Cortex of kidney (tissue), 1 donor: ENCODE data around the gene ADAMTS6.

Experiments used
- DNase-seq: peaks from one replicate; lab custom pipeline; 2025; lab: John Stamatoyannopoulos, UW

Gene ADAMTS6

DNA sequence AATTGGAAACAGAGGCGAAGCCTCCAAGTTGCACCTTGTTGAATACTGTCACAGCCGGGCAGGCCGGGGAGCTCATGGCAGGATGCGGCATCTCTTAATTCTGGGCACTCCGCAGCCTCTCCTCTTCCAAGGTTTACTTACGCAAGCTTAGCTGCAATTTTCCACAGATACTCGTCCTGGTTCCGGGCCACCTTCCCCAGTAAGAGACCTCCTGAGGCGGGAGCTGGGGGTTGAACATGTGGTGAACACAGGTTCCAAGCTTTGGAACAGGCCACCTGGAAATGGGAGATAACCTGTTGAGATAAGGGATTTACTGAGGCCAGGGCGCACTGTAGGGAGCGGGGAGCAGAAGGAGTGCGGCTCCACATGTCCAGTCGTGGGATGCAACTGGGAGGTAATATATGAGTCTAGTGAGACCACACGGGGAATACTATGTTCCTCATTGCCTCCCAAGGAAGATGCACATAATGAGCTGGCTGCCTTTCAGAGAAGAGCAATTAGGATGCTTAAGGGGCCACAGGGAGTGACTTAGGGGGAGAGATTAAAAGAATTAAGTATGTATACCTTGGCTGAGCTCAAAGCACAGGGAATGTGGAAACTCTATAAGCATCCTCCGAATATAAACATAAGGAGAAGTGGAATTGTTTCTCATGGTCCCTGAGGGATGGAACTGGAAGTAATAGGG lies 377.8 kb downstream of the ADAMTS6 start:
- DNase-seq: no peak

DNA sequence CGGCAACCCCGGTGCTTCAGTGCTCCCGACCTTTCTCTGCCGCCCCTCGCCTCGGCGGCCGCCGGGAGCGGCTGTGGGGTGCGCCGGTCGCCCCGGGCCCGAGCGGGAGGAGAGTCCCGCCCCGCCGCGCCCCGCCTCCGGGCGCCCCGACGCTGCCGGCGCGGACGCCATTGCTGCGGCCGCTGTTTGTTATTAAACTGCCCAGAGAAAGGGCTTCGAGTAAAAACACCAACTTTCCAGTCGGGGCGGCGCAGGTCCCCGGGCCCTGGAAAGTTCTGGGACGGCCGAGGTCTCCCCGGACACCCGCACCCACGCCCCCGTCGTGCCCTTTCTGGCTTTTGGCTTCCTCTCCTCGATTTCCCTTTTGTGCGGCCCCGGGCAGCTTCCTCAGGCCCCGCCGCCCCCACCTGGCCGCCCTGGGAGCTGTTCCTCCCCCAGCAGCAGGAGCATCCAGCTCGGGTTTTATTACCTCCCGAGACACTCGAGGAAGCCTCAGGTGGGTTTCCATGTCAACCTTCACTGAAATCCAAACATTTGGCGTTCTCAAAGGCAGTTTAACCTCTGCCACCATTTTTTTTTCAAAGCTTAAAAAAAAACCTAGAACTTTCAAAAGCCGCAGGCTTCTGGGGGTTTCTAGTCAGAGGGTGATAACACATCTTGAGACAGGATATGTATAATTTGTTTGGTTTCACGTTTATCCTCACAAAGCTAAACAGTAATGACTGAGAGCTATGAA lies 378.6 kb downstream of the ADAMTS6 start:
- DNase-seq: no peak

- no peak for DNase-seq
Observed at GRCh38 chr5:65102371-65102975, 379.2 kb downstream of the ADAMTS6 start.

- DNase-seq: no peak
Observed at GRCh38 chr5:65101632-65102100, 380.1 kb downstream of the ADAMTS6 start.

- no peak for DNase-seq
Observed at GRCh38 chr5:65100911-65101631, 380.6 kb downstream of the ADAMTS6 start.
